ENCODE measurements around the gene TMCO2. TPM values are rescaled to one million over a fixed set of nuclear protein-coding genes. Genes with fewer than 3 reads are reported as not detected.

TMCO2 gene
- polyA plus RNA-seq, 1 donor, result not detected

DNA sequence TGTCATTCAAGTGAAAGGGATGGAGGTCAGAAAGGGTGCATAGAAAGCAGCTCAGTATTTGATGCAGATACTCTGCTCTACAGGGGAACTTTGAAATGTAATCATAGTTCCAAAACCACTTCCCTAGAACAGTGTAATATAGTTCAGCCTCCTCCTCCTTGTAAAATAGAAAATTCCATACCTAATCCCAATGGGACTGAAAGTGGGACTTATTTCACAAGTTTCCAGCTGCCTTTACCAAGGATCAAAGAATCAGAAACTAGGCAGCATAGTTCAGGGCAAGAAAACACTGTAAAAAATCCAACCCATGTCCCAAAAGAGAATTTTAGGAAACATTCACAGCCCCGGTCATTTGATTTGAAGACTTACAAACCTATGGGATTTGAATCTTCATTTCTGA is 8.1 kb upstream of the TMCO2 start:
- H3K4me3 ChIP-seq (ENCODE audit: low read length), result no peak overlapping the region
- no peak overlapping the region for H3K27ac ChIP-seq (ENCODE audit: low read length)
- no CpG with 5 or more reads among the region's 1 CpG for WGBS (ENCODE audit: insufficient coverage, low lambda C conversion rate)
- H3K4me1 ChIP-seq (ENCODE audit: control insufficient read depth, insufficient read depth, low read length), result peaks cover 4% of the 10 kb centered on the region
- H3K9me3 ChIP-seq (ENCODE audit: control insufficient read depth, low read depth, low read length), result no peaks in the 10 kb centered on the region
- H3K36me3 ChIP-seq (ENCODE audit: control insufficient read depth, insufficient read depth, low read length), result peaks cover 30% of the 10 kb centered on the region
- DNase-seq, result no peak
- H3K27me3 ChIP-seq (ENCODE audit: control insufficient read depth, insufficient read depth, low read length), result no peaks in the 10 kb centered on the region

DNA sequence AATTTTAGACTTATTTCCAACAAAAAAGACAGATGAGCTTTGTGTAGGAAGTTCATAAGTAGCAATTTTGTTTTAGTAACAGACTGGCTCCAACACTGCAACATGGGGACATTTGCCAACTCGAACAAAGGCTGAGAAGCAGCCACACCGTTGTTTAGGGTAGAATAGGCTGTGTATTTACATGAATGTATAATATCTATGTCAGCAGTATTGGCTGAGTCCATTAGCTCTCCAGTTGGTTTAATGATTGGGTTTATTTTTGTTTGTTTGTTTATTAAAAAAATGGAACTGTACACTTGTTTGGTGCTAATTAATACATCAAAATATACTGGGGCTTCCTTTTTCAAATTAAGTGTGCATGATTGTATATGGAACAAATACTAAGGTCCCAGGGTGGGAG is 7.3 kb upstream of the TMCO2 start:
- Histone ChIP-seq H3K27ac (ENCODE audit: low read length) (no peak overlapping the region), H3K27me3 (ENCODE audit: control insufficient read depth, insufficient read depth, low read length) (no peaks in the 10 kb centered on the region), H3K36me3 (ENCODE audit: control insufficient read depth, insufficient read depth, low read length) (peaks cover 30% of the 10 kb centered on the region), H3K9me3 (ENCODE audit: control insufficient read depth, low read depth, low read length) (no peaks in the 10 kb centered on the region), H3K4me3 (ENCODE audit: low read length) (no peak overlapping the region), H3K4me1 (ENCODE audit: control insufficient read depth, insufficient read depth, low read length) (peaks cover 4% of the 10 kb centered on the region)
- DNase-seq, result no peak
- no CpG with 5 or more reads among the region's 2 CpGs for WGBS (ENCODE audit: insufficient coverage, low lambda C conversion rate)

DNA sequence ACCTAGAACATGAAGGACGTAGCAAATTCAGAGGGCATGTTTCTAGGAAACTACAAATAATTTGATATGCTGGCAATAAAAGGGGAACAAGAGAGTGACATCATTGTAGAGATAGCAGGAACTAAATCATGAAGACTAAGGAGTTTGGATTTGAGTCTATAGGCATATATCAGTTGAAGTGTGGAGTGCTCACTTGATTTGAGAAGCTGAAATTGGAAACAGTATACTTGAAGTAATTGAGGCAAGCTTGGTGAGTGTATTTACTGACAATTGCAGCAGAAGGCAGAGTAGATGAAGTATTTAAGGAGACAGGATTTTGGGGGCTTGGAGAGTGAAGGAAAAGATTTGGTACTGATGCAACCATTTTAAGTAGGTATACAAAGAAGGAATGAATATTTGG is 6.4 kb upstream of the TMCO2 start:
- H3K4me3 ChIP-seq (ENCODE audit: low read length), result no peak overlapping the region

DNA sequence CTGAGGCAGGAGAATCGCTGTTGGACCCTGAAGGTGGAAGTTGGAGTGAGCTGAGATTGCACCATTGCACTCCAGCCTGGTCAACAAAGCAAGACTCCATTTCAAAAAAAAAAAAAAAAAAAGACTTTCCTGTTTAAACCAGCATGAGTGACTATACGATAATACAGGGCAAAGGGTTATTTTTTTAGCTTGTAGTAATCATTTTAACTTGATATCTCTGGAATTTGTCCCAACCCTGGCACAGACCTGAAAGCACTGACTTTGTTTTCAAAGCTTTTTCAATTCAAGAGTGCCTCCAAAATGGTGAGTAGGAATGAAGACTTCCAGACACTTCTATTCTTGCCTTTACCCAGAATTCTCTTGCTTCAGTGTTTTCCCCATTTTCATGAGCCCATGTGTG is 4.4 kb upstream of the TMCO2 start:
- no peak overlapping the region for H3K27ac ChIP-seq (ENCODE audit: low read length)
- WGBS (ENCODE audit: insufficient coverage, low lambda C conversion rate), result 0% methylated on average over 1 of the region's 2 CpGs
- no peaks in the 10 kb centered on the region for H3K27me3 ChIP-seq (ENCODE audit: control insufficient read depth, insufficient read depth, low read length)
- DNase-seq, result peak in 1 of 2 donors; percentile 61
- H3K4me3 ChIP-seq (ENCODE audit: low read length), result no peak overlapping the region
- no peaks in the 10 kb centered on the region for H3K9me3 ChIP-seq (ENCODE audit: control insufficient read depth, low read depth, low read length)
- peaks cover 4% of the 10 kb centered on the region for H3K4me1 ChIP-seq (ENCODE audit: control insufficient read depth, insufficient read depth, low read length)
- peaks cover 7% of the 10 kb centered on the region for H3K36me3 ChIP-seq (ENCODE audit: control insufficient read depth, insufficient read depth, low read length)

More for the DNA sequence above, 6.4 kb upstream of the TMCO2 start:
- H3K27me3 ChIP-seq (ENCODE audit: control insufficient read depth, insufficient read depth, low read length), result no peaks in the 10 kb centered on the region
- DNase-seq, result no peak
- no peaks in the 10 kb centered on the region for H3K9me3 ChIP-seq (ENCODE audit: control insufficient read depth, low read depth, low read length)
- H3K27ac ChIP-seq (ENCODE audit: low read length), result no peak overlapping the region
- peaks cover 4% of the 10 kb centered on the region for H3K4me1 ChIP-seq (ENCODE audit: control insufficient read depth, insufficient read depth, low read length)
- 100% methylated on average over 1 of the region's 1 CpG for WGBS (ENCODE audit: insufficient coverage, low lambda C conversion rate)
- peaks cover 23% of the 10 kb centered on the region for H3K36me3 ChIP-seq (ENCODE audit: control insufficient read depth, insufficient read depth, low read length)

DNA sequence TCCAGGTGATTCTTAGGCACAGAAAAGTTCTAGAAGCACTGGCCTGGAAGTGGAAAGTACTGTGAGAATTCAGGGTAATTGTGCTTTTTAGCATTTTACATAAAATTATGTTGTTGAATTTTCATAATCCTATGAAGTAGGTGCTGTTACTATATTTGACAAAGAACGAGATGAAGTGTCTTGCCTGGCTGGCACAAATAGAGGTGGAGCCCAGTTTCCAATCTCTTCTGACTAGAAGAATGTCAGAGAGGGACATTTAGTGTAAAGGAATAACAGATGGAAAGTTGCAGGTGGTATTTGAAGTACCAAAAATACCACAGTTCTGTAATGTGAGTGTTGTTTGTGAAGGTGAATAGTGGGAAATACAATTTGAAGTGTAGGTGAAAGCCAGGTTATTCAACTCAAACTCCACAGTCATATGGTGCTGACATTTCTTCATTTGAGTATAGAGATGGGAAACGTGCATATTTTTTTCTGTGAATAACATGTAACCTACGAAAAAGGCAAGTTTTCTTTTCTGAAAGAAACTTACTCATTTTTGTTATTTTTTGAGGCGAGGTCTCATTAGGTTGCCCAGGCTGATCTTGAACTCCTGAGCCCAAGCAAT is 3.5 kb upstream of the TMCO2 start:
- no CpG with 5 or more reads among the region's 4 CpGs for WGBS (ENCODE audit: insufficient coverage, low lambda C conversion rate)
- Histone ChIP-seq H3K27me3 (ENCODE audit: control insufficient read depth, insufficient read depth, low read length) (no peaks in the 10 kb centered on the region), H3K9me3 (ENCODE audit: control insufficient read depth, low read depth, low read length) (no peaks in the 10 kb centered on the region), H3K27ac (ENCODE audit: low read length) (no peak overlapping the region), H3K4me1 (ENCODE audit: control insufficient read depth, insufficient read depth, low read length) (peaks cover 4% of the 10 kb centered on the region), H3K4me3 (ENCODE audit: low read length) (no peak overlapping the region), H3K36me3 (ENCODE audit: control insufficient read depth, insufficient read depth, low read length) (peaks cover 3% of the 10 kb centered on the region)
- no peak for DNase-seq

DNA sequence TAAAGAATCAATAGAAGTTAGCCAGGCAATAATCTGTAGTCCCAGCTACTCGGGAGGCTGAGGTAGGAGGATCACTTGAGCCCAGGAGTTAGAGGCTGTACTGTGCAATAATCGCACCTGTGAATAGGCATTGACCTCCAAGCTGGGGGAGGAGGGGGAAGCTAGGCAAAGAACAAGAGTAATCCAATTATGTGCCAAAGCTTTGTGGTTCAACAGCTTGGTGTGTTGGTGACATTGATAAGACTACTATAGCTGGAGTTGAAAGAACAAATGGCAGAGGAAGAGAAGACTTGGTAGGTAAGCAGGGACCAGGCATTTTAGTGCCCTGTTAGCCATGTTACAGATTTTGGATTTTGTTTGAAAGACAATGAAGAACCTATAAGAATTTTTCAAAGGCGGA is 2.1 kb upstream of the TMCO2 start:
- DNase-seq, result no peak
- WGBS (ENCODE audit: insufficient coverage, low lambda C conversion rate), result no CpG with 5 or more reads among the region's 3 CpGs
- Histone ChIP-seq H3K27me3 (ENCODE audit: control insufficient read depth, insufficient read depth, low read length) (no peaks in the 10 kb centered on the region), H3K4me1 (ENCODE audit: control insufficient read depth, insufficient read depth, low read length) (peaks cover 4% of the 10 kb centered on the region), H3K9me3 (ENCODE audit: control insufficient read depth, low read depth, low read length) (no peaks in the 10 kb centered on the region), H3K36me3 (ENCODE audit: control insufficient read depth, insufficient read depth, low read length) (no peaks in the 10 kb centered on the region), H3K4me3 (ENCODE audit: low read length) (no peak overlapping the region), H3K27ac (ENCODE audit: low read length) (no peak overlapping the region)

DNA sequence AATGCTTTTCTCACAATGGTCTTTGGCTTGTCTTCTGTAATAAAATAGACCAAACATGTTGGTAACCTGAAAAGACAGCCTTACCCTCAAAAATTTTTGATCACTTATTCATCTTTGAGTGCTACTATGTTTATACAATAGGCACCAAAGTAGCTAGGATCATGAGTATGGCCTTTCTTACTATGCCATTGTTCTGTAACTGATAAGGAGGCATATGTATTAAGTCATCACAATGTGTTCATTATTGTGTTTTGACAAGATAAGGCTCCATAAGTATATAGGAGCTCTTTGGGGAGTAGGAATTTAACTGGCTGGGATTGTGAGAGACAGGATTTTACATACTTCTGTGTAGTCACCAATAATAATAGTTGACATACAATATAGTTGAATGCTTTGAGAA is 675 bp downstream of the TMCO2 start:
- peaks cover 4% of the 10 kb centered on the region for H3K4me1 ChIP-seq (ENCODE audit: control insufficient read depth, insufficient read depth, low read length)
- H3K4me3 ChIP-seq (ENCODE audit: low read length), result no peak overlapping the region
- H3K36me3 ChIP-seq (ENCODE audit: control insufficient read depth, insufficient read depth, low read length), result no peaks in the 10 kb centered on the region
- H3K27ac ChIP-seq (ENCODE audit: low read length), result no peak overlapping the region
- no peaks in the 10 kb centered on the region for H3K9me3 ChIP-seq (ENCODE audit: control insufficient read depth, low read depth, low read length)
- no peak for DNase-seq
- no peaks in the 10 kb centered on the region for H3K27me3 ChIP-seq (ENCODE audit: control insufficient read depth, insufficient read depth, low read length)

DNA sequence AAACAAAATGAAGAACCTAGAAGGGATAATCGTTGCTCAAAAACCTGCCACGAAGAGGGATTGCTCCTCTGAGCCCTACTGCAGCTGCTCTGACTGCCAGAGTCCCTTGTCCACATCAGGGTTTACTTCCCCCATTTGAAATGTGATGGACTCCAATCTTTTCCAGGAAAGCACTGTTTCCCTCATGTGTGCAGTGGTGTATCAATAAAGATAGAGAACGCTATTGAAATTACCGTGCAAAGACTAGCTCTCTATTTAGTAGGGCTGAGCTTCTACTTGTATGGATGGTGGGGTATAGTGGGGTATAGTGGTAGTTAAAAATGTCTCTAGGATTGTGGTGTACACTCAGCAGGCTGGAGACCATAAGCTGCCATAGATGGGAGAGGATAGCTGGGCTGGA is 3.7 kb downstream of the TMCO2 start:
- Histone ChIP-seq H3K36me3 (ENCODE audit: control insufficient read depth, insufficient read depth, low read length) (no peaks in the 10 kb centered on the region), H3K27ac (ENCODE audit: low read length) (no peak overlapping the region), H3K9me3 (ENCODE audit: control insufficient read depth, low read depth, low read length) (no peaks in the 10 kb centered on the region), H3K4me1 (ENCODE audit: control insufficient read depth, insufficient read depth, low read length) (peaks cover 9% of the 10 kb centered on the region), H3K4me3 (ENCODE audit: low read length) (no peak overlapping the region), H3K27me3 (ENCODE audit: control insufficient read depth, insufficient read depth, low read length) (no peaks in the 10 kb centered on the region)
- no peak for DNase-seq
- whole genome bisulfite sequencing (ENCODE audit: insufficient coverage, low lambda C conversion rate), result no CpG with 5 or more reads among the region's 4 CpGs

DNA sequence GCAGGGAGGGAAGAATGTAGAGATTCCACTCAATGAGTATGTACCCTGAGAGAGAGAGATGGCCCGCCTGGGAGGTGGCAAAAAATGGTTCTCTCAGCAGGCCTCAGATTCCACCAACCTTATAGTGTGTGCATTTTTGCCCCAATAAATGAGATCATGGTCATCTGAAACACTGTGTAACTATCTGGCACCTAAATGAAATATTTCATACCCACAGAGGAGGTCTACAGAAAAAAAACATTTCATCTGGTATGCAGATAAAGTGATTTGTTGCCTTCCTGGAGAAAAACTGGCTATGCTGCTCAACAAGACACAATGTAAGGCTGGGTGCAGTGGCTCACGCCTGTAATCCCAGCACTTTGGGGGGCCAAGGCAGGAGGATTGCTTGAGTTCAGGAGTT is 4.9 kb downstream of the TMCO2 start:
- no peak overlapping the region for H3K4me3 ChIP-seq (ENCODE audit: low read length)
- H3K4me1 ChIP-seq (ENCODE audit: control insufficient read depth, insufficient read depth, low read length), result peaks cover 9% of the 10 kb centered on the region
- no peaks in the 10 kb centered on the region for H3K9me3 ChIP-seq (ENCODE audit: control insufficient read depth, low read depth, low read length)
- H3K36me3 ChIP-seq (ENCODE audit: control insufficient read depth, insufficient read depth, low read length), result no peaks in the 10 kb centered on the region
- no peaks in the 10 kb centered on the region for H3K27me3 ChIP-seq (ENCODE audit: control insufficient read depth, insufficient read depth, low read length)
- WGBS (ENCODE audit: insufficient coverage, low lambda C conversion rate), result no CpG with 5 or more reads among the region's 2 CpGs
- DNase-seq, result no peak
- no peak overlapping the region for H3K27ac ChIP-seq (ENCODE audit: low read length)

DNA sequence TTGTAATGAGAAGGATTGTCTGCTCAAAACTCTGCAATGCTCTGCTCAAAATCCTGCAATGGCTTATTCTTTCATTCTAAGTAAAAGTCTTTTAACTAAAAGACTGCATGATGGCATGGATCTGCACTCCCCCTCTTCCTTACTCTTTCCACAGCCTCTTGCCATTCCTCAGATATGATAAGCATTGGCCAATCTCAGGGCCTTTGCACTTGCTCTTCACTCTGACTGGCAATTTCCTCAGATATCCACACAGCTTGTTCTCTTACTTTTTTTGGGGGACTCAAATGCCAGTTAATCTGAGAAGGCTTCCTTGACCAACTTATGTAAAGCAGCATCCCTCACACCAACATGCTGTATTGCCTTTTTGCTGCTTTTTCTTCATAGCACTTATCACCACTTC is 7.5 kb downstream of the TMCO2 start:
- H3K27ac ChIP-seq (ENCODE audit: low read length), result no peak overlapping the region
- H3K27me3 ChIP-seq (ENCODE audit: control insufficient read depth, insufficient read depth, low read length), result no peaks in the 10 kb centered on the region
- peaks cover 3% of the 10 kb centered on the region for H3K36me3 ChIP-seq (ENCODE audit: control insufficient read depth, insufficient read depth, low read length)
- H3K4me1 ChIP-seq (ENCODE audit: control insufficient read depth, insufficient read depth, low read length), result peaks cover 9% of the 10 kb centered on the region
- DNase-seq, result no peak
- H3K9me3 ChIP-seq (ENCODE audit: control insufficient read depth, low read depth, low read length), result no peaks in the 10 kb centered on the region
- no peak overlapping the region for H3K4me3 ChIP-seq (ENCODE audit: low read length)

DNA sequence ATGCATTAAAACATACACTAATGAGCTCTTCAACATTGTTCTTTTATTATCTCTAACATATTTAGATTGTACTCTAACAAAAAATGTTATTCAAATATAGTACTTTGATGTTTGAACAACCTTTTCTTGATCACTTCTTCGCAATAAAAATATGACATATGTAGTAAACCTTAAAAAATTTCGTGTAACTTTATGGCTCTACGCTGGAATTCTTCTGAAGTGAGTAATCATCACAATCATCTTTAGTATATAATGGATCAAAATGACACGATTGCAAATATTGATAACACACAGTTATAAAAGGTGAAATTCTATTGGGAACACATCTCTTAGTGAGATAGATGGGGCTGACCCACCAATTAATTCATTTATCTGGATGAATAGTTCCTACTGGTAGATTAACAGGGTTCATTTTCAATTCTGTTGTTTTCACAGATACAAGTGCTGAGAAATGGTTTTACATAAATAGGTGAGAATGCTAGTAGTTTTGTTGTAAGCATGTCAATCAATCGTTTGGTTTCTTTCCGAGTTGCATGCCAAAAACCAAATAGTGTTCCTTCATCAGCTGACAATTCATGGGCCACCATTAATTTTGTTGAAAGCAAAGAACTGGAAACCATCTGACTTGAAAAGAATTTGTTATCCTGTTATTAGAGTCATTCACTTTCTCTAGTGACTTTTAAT is 8.8 kb downstream of the TMCO2 start:
- peak overlapping the region; percentile 99 for H3K4me3 ChIP-seq (ENCODE audit: low read length)
- 14% methylated on average over 3 of the region's 6 CpGs for WGBS (ENCODE audit: insufficient coverage, low lambda C conversion rate)

More for the DNA sequence above, 8.8 kb downstream of the TMCO2 start:
- peaks cover 12% of the 10 kb centered on the region for H3K36me3 ChIP-seq (ENCODE audit: control insufficient read depth, insufficient read depth, low read length)
- H3K9me3 ChIP-seq (ENCODE audit: control insufficient read depth, low read depth, low read length), result no peaks in the 10 kb centered on the region
- H3K27me3 ChIP-seq (ENCODE audit: control insufficient read depth, insufficient read depth, low read length), result no peaks in the 10 kb centered on the region
- DNase-seq, result no peak
- H3K4me1 ChIP-seq (ENCODE audit: control insufficient read depth, insufficient read depth, low read length), result peaks cover 9% of the 10 kb centered on the region
- peak overlapping the region; percentile 99 for H3K27ac ChIP-seq (ENCODE audit: low read length)

All from large intestine (tissue), 3 donors.